Hepatocyte (in vitro differentiated cells): ENCODE data around the gene PLEKHM3. TPM values are rescaled to one million over a fixed set of nuclear protein-coding genes. Genes with fewer than 3 reads are reported as not detected.
A peak's percentile ranks its signal among the peaks of the same experiment; 100 is the strongest.

Experiments
- DNase-seq: peaks from one replicate; pipeline ENCODE4 v3.0.0-alpha.2; 2016; ENCODE audit warnings: low spot score
- H2AFZ ChIP-seq: fragments of 200-600 bp; sonication (generic); 2 replicates; pipeline ENCODE4 v1.6.0; 2016; ENCODE audit warnings: antibody characterized with exemption, mild to moderate bottlenecking
- H3K27ac ChIP-seq: fragments of 200-600 bp; sonication (generic); 2 replicates; pipeline ENCODE4 v1.5.1; 2016; ENCODE audit warnings: mild to moderate bottlenecking
- H3K27me3 ChIP-seq: fragments of 200-600 bp; sonication (generic); 2 replicates; pipeline ENCODE4 v1.6.1; 2016
- H3K36me3 ChIP-seq: fragments of 200-600 bp; sonication (generic); replicated peaks from 2 replicates; pipeline ENCODE4 v1.5.1; 2016; ENCODE audit warnings: low read depth; ENCODE audit not compliant: insufficient read depth
- H3K4me1 ChIP-seq: fragments of 200-600 bp; sonication (generic); 2 replicates; pipeline ENCODE4 v1.5.1; 2016; ENCODE audit warnings: mild to moderate bottlenecking, moderate library complexity; ENCODE audit not compliant: insufficient read depth
- H3K4me2 ChIP-seq: fragments of 200-600 bp; sonication (generic); 2 replicates; pipeline ENCODE4 v1.6.0; 2016
- H3K4me3 ChIP-seq: fragments of 200-600 bp; sonication (generic); 2 replicates; pipeline ENCODE4 v1.5.1; 2016; ENCODE audit warnings: mild to moderate bottlenecking
- H3K79me2 ChIP-seq: fragments of 200-600 bp; sonication (generic); 2 replicates; pipeline ENCODE4 v1.6.0; 2017; ENCODE audit warnings: mild to moderate bottlenecking
- H3K9me2 ChIP-seq: fragments of 200-600 bp; sonication (generic); replicated peaks from 2 replicates; pipeline ENCODE4 v1.6.0; 2017; ENCODE audit warnings: mild to moderate bottlenecking; ENCODE audit not compliant: insufficient read depth
- H3K9me3 ChIP-seq: fragments of 200-600 bp; sonication (generic); 2 replicates; pipeline ENCODE4 v1.5.1; 2016; ENCODE audit warnings: low read depth, mild to moderate bottlenecking
- H4K20me1 ChIP-seq: fragments of 200-600 bp; sonication (generic); 2 replicates; pipeline ENCODE4 v1.6.0; 2016; ENCODE audit warnings: mild to moderate bottlenecking; ENCODE audit not compliant: insufficient read depth, poor library complexity, severe bottlenecking
- CTCF ChIP-seq: fragments of 200-600 bp; sonication (generic); IDR thresholded peaks from 2 replicates; pipeline ENCODE4 v1.5.1; 2016; ENCODE audit warnings: antibody characterized with exemption, mild to moderate bottlenecking; ENCODE audit not compliant: poor library complexity
- EZH2 ChIP-seq: fragments of 200-600 bp; sonication (generic); IDR thresholded peaks from 2 replicates; pipeline ENCODE4 v1.6.1; 2016; ENCODE audit warnings: antibody characterized with exemption, mild to moderate bottlenecking, borderline replicate concordance
- EZH2phosphoT487 ChIP-seq: fragments of 200-600 bp; sonication (generic); IDR thresholded peaks from one replicate; pipeline ENCODE4 v1.6.1; 2018; ENCODE audit warnings: antibody characterized with exemption, mild to moderate bottlenecking, low read depth, moderate library complexity; ENCODE audit not compliant: unreplicated experiment, severe bottlenecking
- WGBS: methylation state at CpG from one replicate; pipeline ENCODE4 v1.1.6; 2016; ENCODE audit warnings: low lambda C conversion rate; ENCODE audit errors: missing lambda C conversion rate; 5-methylcytosine and 5-hydroxymethylcytosine counted together
- polyA plus RNA-seq: library from polyadenylated mRNA; unstranded; fragments of >200 nt; fragmentation: Nextera tagmentation; extraction: Ambion mirVana; gene quantifications from 2 replicates; pipeline ENCODE4 v1.2.1, GENCODE V29; 2016
- total RNA-seq: library from RNA; depleted of rRNA; stranded (reverse); fragments of >200 nt; gene quantifications from 2 replicates; pipeline ENCODE4 v1.2.3, GENCODE V29; 2014

PLEKHM3 gene
- total and polyA plus RNA-seq, 2 experiments from 2014 or later: 4.2 to 11.1 TPM

GRCh38 chr2:207926133-207926988 is 99.0 kb downstream of the PLEKHM3 start:
- Histone ChIP-seq H3K27ac (peak overlapping the region; percentile 64), H3K27me3 (no peaks in the 10 kb centered on the region), H3K9me2 (no peaks in the 10 kb centered on the region), H3K79me2 (no peaks in the 10 kb centered on the region), H3K4me3 (no peak overlapping the region), H3K9me3 (no peaks in the 10 kb centered on the region), H4K20me1 (no peaks in the 10 kb centered on the region), H3K36me3 (no peaks in the 10 kb centered on the region), H2AFZ (no peak overlapping the region), H3K4me1 (peaks cover 10% of the 10 kb centered on the region), H3K4me2 (peak overlapping the region; percentile 54)
- WGBS: 45% methylated on average over 13 of the region's 13 CpGs
- DNase-seq: peak; percentile 57
- TF ChIP-seq CTCF (no peak), EZH2 (no peak), EZH2phosphoT487 (no peak)

- no peak for TF ChIP-seq EZH2
- no peak for TF ChIP-seq CTCF
- TF ChIP-seq EZH2phosphoT487: no peak
Measured at GRCh38 chr2:207925601-207926000, 99.7 kb downstream of the PLEKHM3 start.

GRCh38 chr2:207921606-207922005 is 103.7 kb downstream of the PLEKHM3 start:
- H3K4me2 ChIP-seq: no peak overlapping the region
- H3K4me3 ChIP-seq: no peak overlapping the region
- no peak for DNase-seq
- H3K79me2 ChIP-seq: no peaks in the 10 kb centered on the region
- no peaks in the 10 kb centered on the region for H3K36me3 ChIP-seq
- H3K9me3 ChIP-seq: no peaks in the 10 kb centered on the region
- no peak overlapping the region for H2AFZ ChIP-seq
- H3K4me1 ChIP-seq: peaks cover 8% of the 10 kb centered on the region
- H3K27me3 ChIP-seq: no peaks in the 10 kb centered on the region
- no peak for TF ChIP-seq EZH2
- no peak for TF ChIP-seq EZH2phosphoT487
- no peak for TF ChIP-seq CTCF
- H3K9me2 ChIP-seq: no peaks in the 10 kb centered on the region
- H3K27ac ChIP-seq: no peak overlapping the region
- no peaks in the 10 kb centered on the region for H4K20me1 ChIP-seq

More at GRCh38 chr2:207925601-207926000, 99.7 kb downstream of the PLEKHM3 start:
- WGBS: 97% methylated on average over 8 of the region's 8 CpGs
- H3K4me3 ChIP-seq: no peak overlapping the region
- peak overlapping the region; percentile 54 for H3K4me2 ChIP-seq
- H3K27ac ChIP-seq: peak overlapping the region; percentile 64
- no peaks in the 10 kb centered on the region for H3K27me3 ChIP-seq
- no peak overlapping the region for H2AFZ ChIP-seq
- no peaks in the 10 kb centered on the region for H3K9me3 ChIP-seq
- H3K4me1 ChIP-seq: peaks cover 10% of the 10 kb centered on the region
- DNase-seq: no peak
- no peaks in the 10 kb centered on the region for H3K79me2 ChIP-seq
- no peaks in the 10 kb centered on the region for H4K20me1 ChIP-seq
- no peaks in the 10 kb centered on the region for H3K36me3 ChIP-seq
- no peaks in the 10 kb centered on the region for H3K9me2 ChIP-seq
